HG02588 (cell line): ENCODE results near the gene GSTM2.
A peak's percentile ranks its signal among the peaks of the same experiment; 100 is the strongest.
"Not testable (repeated sequence)": the region's sequence is repeated elsewhere in the genome, so short reads cannot be mapped to it uniquely, and the experiment has no call there.

ENCODE experiments used
- ATAC-seq: cut with Tn5 transposase; IDR thresholded peaks from one replicate; pipeline ENCODE4 v1.9.1; 2021; ENCODE audit warnings: mild to moderate bottlenecking, moderate library complexity; ENCODE audit not compliant: unreplicated experiment

Gene GSTM2

GRCh38 chr1:109643385-109644230, 24.2 kb upstream of the GSTM2 start:
- peak; percentile 80 for ATAC-seq

GRCh38 chr1:109644670-109645069, 23.2 kb upstream of the GSTM2 start:
- no peak for ATAC-seq

GRCh38 chr1:109649491-109649914, 18.4 kb upstream of the GSTM2 start:
- ATAC-seq: no peak

- no peak for ATAC-seq
Observed at GRCh38 chr1:109650609-109651008, 17.2 kb upstream of the GSTM2 start.

GRCh38 chr1:109652402-109652801, 15.5 kb upstream of the GSTM2 start:
- ATAC-seq: no peak

GRCh38 chr1:109653306-109653705, 14.6 kb upstream of the GSTM2 start:
- no peak for ATAC-seq

- no peak for ATAC-seq
Observed at GRCh38 chr1:109654519-109654918, 13.3 kb upstream of the GSTM2 start.

- peak; percentile 83 for ATAC-seq
Observed at GRCh38 chr1:109655615-109656519, 12.0 kb upstream of the GSTM2 start, which contains the start of gene GSTM4. TSS of gene GSTM4 (plus strand) at chr1:109656099. CDS start at chr1:109656390, 291 bp downstream.

GRCh38 chr1:109657395-109657794, 10.5 kb upstream of the GSTM2 start:
- no peak for ATAC-seq

- no peak for ATAC-seq
Observed at GRCh38 chr1:109657970-109658369, 9.9 kb upstream of the GSTM2 start.

- no peak for ATAC-seq
Observed at GRCh38 chr1:109658533-109659042, 9.3 kb upstream of the GSTM2 start.

GRCh38 chr1:109659145-109659544, 8.7 kb upstream of the GSTM2 start:
- no peak for ATAC-seq

GRCh38 chr1:109659997-109660690, 7.7 kb upstream of the GSTM2 start:
- ATAC-seq: no peak

- not testable (repeated sequence) for ATAC-seq
Observed at GRCh38 chr1:109660691-109661026, 7.2 kb upstream of the GSTM2 start.

- ATAC-seq: no peak
Observed at GRCh38 chr1:109661391-109661790, 6.5 kb upstream of the GSTM2 start.

- no peak for ATAC-seq
Observed at GRCh38 chr1:109664671-109665070, 3.2 kb upstream of the GSTM2 start.

GRCh38 chr1:109668123-109668775, 392 bp downstream of the GSTM2 start:
- no peak for ATAC-seq

GRCh38 chr1:109669246-109669948, 1.5 kb downstream of the GSTM2 start:
- ATAC-seq: no peak

GRCh38 chr1:109669949-109670302, 2.1 kb downstream of the GSTM2 start:
- not testable (repeated sequence) for ATAC-seq

GRCh38 chr1:109671067-109671466, 3.2 kb downstream of the GSTM2 start:
- no peak for ATAC-seq
